Lower lobe of right lung (tissue), 2 donors: ENCODE results near the gene CDCP2. TPM values are rescaled to one million over a fixed set of nuclear protein-coding genes. Genes with fewer than 3 reads are reported as not detected.
"Not testable (repeated sequence)": the region's sequence is repeated elsewhere in the genome, so short reads cannot be mapped to it uniquely, and the experiment has no call there.

Experiments
- ATAC-seq, 2 donors: fragments of 200-7000 bp; cut with Tn5 transposase; one replicate each; pipeline ENCODE4 v1.9.1; 2020 to 2022; ENCODE audit warnings: mild to moderate bottlenecking in 2 of 2, moderate library complexity in 2 of 2
- DNase-seq: peaks from one replicate; pipeline ENCODE4 v3.0.0-alpha.2; 2020
- H3K27ac ChIP-seq: fragments of 200-600 bp; one replicate; pipeline ENCODE4 v1.8.0; 2022
- H3K27me3 ChIP-seq: fragments of 200-600 bp; one replicate; pipeline ENCODE4 v1.8.0; 2022; ENCODE audit warnings: low read depth
- H3K36me3 ChIP-seq: fragments of 200-600 bp; one replicate; pipeline ENCODE4 v1.8.0; 2022; ENCODE audit warnings: mild to moderate bottlenecking
- H3K4me1 ChIP-seq: fragments of 200-600 bp; one replicate; pipeline ENCODE4 v1.8.0; 2022
- H3K4me3 ChIP-seq: fragments of 200-600 bp; one replicate; pipeline ENCODE4 v1.8.0; 2022; ENCODE audit warnings: mild to moderate bottlenecking
- H3K9me3 ChIP-seq: fragments of 200-600 bp; one replicate; pipeline ENCODE4 v1.8.0; 2022
- CTCF ChIP-seq: fragments of 200-600 bp; IDR thresholded peaks from one replicate; pipeline ENCODE4 v1.8.0; 2022; ENCODE audit warnings: antibody characterized with exemption, mild to moderate bottlenecking
- intact Hi-C: fragments of 100-400 bp; cut with DNase I; formaldehyde crosslinking; loops from one replicate; pipeline ENCODE4 v1.11.0; 2022
- total RNA-seq: library from RNA; stranded (reverse); fragmentation: NEBNext Ultra II Directional; extraction: Animal tissue kit (Norgen Biotek cat#: 25700); gene quantifications from one replicate; pipeline ENCODE4 v1.2.1, GENCODE V29; 2021
- donor health status: DM: no; HTN: yes; CAD: no; lungs with severe emphysema.

Gene CDCP2
- total RNA-seq, 1 donor from 2014 or later, result not detected

GRCh38 chr1:54108156-54108555 lies 44.6 kb downstream of the CDCP2 start:
- no peaks in the 10 kb centered on the region for H3K27me3 ChIP-seq

GRCh38 chr1:54107131-54107530 lies 45.7 kb downstream of the CDCP2 start:
- Histone ChIP-seq H3K36me3 (no peaks in the 10 kb centered on the region), H3K27ac (no peak overlapping the region), H3K4me3 (no peak overlapping the region), H3K4me1 (no peaks in the 10 kb centered on the region), H3K27me3 (no peaks in the 10 kb centered on the region), H3K9me3 (no peaks in the 10 kb centered on the region)
- DNase-seq (no peak), ATAC-seq (no peak)
- intact Hi-C loops, result no loop called here
- no peak for TF ChIP-seq CTCF

More at GRCh38 chr1:54108156-54108555, 44.6 kb downstream of the CDCP2 start:
- DNase-seq (no peak), ATAC-seq (no peak)
- TF ChIP-seq CTCF, result no peak
- no peak overlapping the region for H3K4me3 ChIP-seq
- H3K36me3 ChIP-seq, result no peaks in the 10 kb centered on the region
- intact Hi-C loops, result no loop called here
- H3K27ac ChIP-seq, result no peak overlapping the region
- H3K9me3 ChIP-seq, result no peaks in the 10 kb centered on the region
- H3K4me1 ChIP-seq, result no peaks in the 10 kb centered on the region

- TF ChIP-seq CTCF, result no peak
- no peaks in the 10 kb centered on the region for H3K27me3 ChIP-seq
- intact Hi-C loops, result no loop called here
- H3K4me3 ChIP-seq, result no peak overlapping the region
- H3K9me3 ChIP-seq, result no peaks in the 10 kb centered on the region
- no peaks in the 10 kb centered on the region for H3K4me1 ChIP-seq
- ATAC-seq (no peak), DNase-seq (no peak)
- no peak overlapping the region for H3K27ac ChIP-seq
- no peaks in the 10 kb centered on the region for H3K36me3 ChIP-seq
These were observed 47.0 kb downstream of the CDCP2 start for GRCh38 chr1:54105736-54106269.

- no peak for TF ChIP-seq CTCF
- H3K27me3 ChIP-seq, result no peaks in the 10 kb centered on the region
- no peak for ATAC-seq
- intact Hi-C loops, result no loop called here
- no peaks in the 10 kb centered on the region for H3K36me3 ChIP-seq
- no peak overlapping the region for H3K27ac ChIP-seq
- no peak overlapping the region for H3K4me3 ChIP-seq
- DNase-seq, result no peak
- H3K9me3 ChIP-seq, result no peaks in the 10 kb centered on the region
- no peaks in the 10 kb centered on the region for H3K4me1 ChIP-seq
These were observed 47.7 kb downstream of the CDCP2 start for GRCh38 chr1:54105080-54105479.

- H3K4me1 ChIP-seq, ATAC-seq, H3K27me3 ChIP-seq, H3K27ac ChIP-seq, H3K9me3 ChIP-seq, H3K36me3 ChIP-seq, DNase-seq, H3K4me3 ChIP-seq, intact Hi-C loops: not testable (repeated sequence)
These were observed 48.2 kb downstream of the CDCP2 start for GRCh38 chr1:54104613-54105012.

- Histone ChIP-seq H3K27ac (no peak overlapping the region), H3K36me3 (no peaks in the 10 kb centered on the region), H3K4me3 (no peak overlapping the region), H3K4me1 (no peaks in the 10 kb centered on the region), H3K27me3 (no peaks in the 10 kb centered on the region), H3K9me3 (no peaks in the 10 kb centered on the region)
- no peak for TF ChIP-seq CTCF
- intact Hi-C loops, result no loop called here
- DNase-seq, result no peak
- no peak for ATAC-seq
These were observed 49.4 kb downstream of the CDCP2 start for GRCh38 chr1:54103414-54103813.
